ENCODE results near the gene MACF1.

DNA sequence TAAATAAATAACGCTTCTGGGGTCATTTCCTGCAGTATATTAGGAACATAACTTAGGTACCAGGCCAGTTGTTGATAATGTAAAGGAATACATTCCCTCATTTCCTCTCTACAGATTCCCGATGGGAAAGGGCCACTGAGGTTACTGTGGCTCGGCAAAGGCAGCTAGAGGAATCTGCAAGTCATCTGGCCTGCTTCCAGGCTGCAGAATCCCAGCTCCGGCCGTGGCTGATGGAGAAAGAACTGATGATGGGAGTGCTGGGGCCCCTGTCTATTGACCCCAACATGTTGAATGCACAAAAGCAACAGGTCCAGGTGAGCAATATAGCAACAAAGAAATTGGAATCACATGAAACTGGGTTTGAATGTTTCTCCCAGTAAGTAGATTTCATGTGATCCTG is 177.3 kb downstream of the MACF1 start:
- TF ChIP-seq, protein P1, sequence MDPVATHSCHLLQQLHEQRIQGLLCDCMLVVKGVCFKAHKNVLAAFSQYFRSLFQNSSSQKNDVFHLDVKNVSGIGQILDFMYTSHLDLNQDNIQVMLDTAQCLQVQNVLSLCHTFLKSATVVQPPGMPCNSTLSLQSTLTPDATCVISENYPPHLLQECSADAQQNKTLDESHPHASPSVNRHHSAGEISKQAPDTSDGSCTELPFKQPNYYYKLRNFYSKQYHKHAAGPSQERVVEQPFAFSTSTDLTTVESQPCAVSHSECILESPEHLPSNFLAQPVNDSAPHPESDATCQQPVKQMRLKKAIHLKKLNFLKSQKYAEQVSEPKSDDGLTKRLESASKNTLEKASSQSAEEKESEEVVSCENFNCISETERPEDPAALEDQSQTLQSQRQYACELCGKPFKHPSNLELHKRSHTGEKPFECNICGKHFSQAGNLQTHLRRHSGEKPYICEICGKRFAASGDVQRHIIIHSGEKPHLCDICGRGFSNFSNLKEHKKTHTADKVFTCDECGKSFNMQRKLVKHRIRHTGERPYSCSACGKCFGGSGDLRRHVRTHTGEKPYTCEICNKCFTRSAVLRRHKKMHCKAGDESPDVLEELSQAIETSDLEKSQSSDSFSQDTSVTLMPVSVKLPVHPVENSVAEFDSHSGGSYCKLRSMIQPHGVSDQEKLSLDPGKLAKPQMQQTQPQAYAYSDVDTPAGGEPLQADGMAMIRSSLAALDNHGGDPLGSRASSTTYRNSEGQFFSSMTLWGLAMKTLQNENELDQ (CRISPR knock-in tag; IDR thresholded peaks at IDR 0.05; ENCODE audit: borderline replicate concordance): no peak
- TF ChIP-seq NFIC (IDR thresholded peaks at IDR 0.05; ENCODE audit: low read length) (no peak), POLR2AphosphoS5 (IDR thresholded peaks at IDR 0.05; ENCODE audit: low read depth, low read length) (no peak)

All from HepG2 (cell line).